Measurements from ENCODE around the gene GATA1.

The GATA1 gene

GRCh38 chrX:48752498-48752897 is 33.9 kb upstream of the GATA1 start:
- H3K79me2 ChIP-seq (ENCODE audit: insufficient read depth, low read length) = no peaks in the 10 kb centered on the region
- H3K4me3 ChIP-seq (ENCODE audit: low read depth, low read length, poor library complexity, severe bottlenecking) = no peak overlapping the region
- no peak overlapping the region for H3K9ac ChIP-seq (ENCODE audit: low read length)
- no peak overlapping the region for H3K4me2 ChIP-seq (ENCODE audit: low read length)
- H3F3A ChIP-seq (ENCODE audit: insufficient read depth, low read length) = no peaks in the 10 kb centered on the region
- no peaks in the 10 kb centered on the region for H4K20me1 ChIP-seq (ENCODE audit: insufficient read depth, low read length)
- H3K4me1 ChIP-seq (ENCODE audit: insufficient read depth, low read length, severe bottlenecking) = no peaks in the 10 kb centered on the region
- no peak overlapping the region for H2AFZ ChIP-seq (ENCODE audit: low read length)
- no peaks in the 10 kb centered on the region for H3K27me3 ChIP-seq (ENCODE audit: insufficient read depth, low read length)
- H3K27ac ChIP-seq (ENCODE audit: low read depth, low read length, poor library complexity, severe bottlenecking) = no peak overlapping the region
- H3K36me3 ChIP-seq (ENCODE audit: insufficient read depth, low read length) = no peaks in the 10 kb centered on the region
- no peaks in the 10 kb centered on the region for H3K9me2 ChIP-seq (ENCODE audit: low read depth, low read length)
- no peaks in the 10 kb centered on the region for H3K9me3 ChIP-seq (ENCODE audit: low read length)
- TF ChIP-seq EZH2 (IDR thresholded peaks at IDR 0.05; ENCODE audit: borderline replicate concordance, low read length) = no peak
- TF ChIP-seq CTCF (IDR thresholded peaks at IDR 0.05; ENCODE audit: low read length) = no peak

GRCh38 chrX:48753708-48754228 is 32.6 kb upstream of the GATA1 start:
- H2AFZ ChIP-seq (ENCODE audit: low read length) = no peak overlapping the region
- no peak for TF ChIP-seq EZH2 (IDR thresholded peaks at IDR 0.05; ENCODE audit: borderline replicate concordance, low read length)
- no peak for TF ChIP-seq CTCF (IDR thresholded peaks at IDR 0.05; ENCODE audit: low read length)
- no peak overlapping the region for H3K9ac ChIP-seq (ENCODE audit: low read length)
- no peaks in the 10 kb centered on the region for H3K27me3 ChIP-seq (ENCODE audit: insufficient read depth, low read length)
- H3K4me3 ChIP-seq (ENCODE audit: low read depth, low read length, poor library complexity, severe bottlenecking) = no peak overlapping the region
- no peaks in the 10 kb centered on the region for H3K36me3 ChIP-seq (ENCODE audit: insufficient read depth, low read length)
- no peaks in the 10 kb centered on the region for H3K9me2 ChIP-seq (ENCODE audit: low read depth, low read length)
- H3K9me3 ChIP-seq (ENCODE audit: low read length) = no peaks in the 10 kb centered on the region
- H3K27ac ChIP-seq (ENCODE audit: low read depth, low read length, poor library complexity, severe bottlenecking) = no peak overlapping the region
- no peaks in the 10 kb centered on the region for H3K4me1 ChIP-seq (ENCODE audit: insufficient read depth, low read length, severe bottlenecking)
- no peak overlapping the region for H3K4me2 ChIP-seq (ENCODE audit: low read length)
- H3K79me2 ChIP-seq (ENCODE audit: insufficient read depth, low read length) = no peaks in the 10 kb centered on the region
- H3F3A ChIP-seq (ENCODE audit: insufficient read depth, low read length) = no peaks in the 10 kb centered on the region
- H4K20me1 ChIP-seq (ENCODE audit: insufficient read depth, low read length) = no peaks in the 10 kb centered on the region

GRCh38 chrX:48754238-48754637 is 32.2 kb upstream of the GATA1 start:
- H3K9me2 ChIP-seq (ENCODE audit: low read depth, low read length) = no peaks in the 10 kb centered on the region
- H4K20me1 ChIP-seq (ENCODE audit: insufficient read depth, low read length) = no peaks in the 10 kb centered on the region
- no peaks in the 10 kb centered on the region for H3K9me3 ChIP-seq (ENCODE audit: low read length)
- H3K27me3 ChIP-seq (ENCODE audit: insufficient read depth, low read length) = no peaks in the 10 kb centered on the region
- H3K4me3 ChIP-seq (ENCODE audit: low read depth, low read length, poor library complexity, severe bottlenecking) = no peak overlapping the region
- no peaks in the 10 kb centered on the region for H3K36me3 ChIP-seq (ENCODE audit: insufficient read depth, low read length)
- no peak overlapping the region for H3K9ac ChIP-seq (ENCODE audit: low read length)
- no peaks in the 10 kb centered on the region for H3F3A ChIP-seq (ENCODE audit: insufficient read depth, low read length)
- H3K79me2 ChIP-seq (ENCODE audit: insufficient read depth, low read length) = no peaks in the 10 kb centered on the region
- TF ChIP-seq CTCF (IDR thresholded peaks at IDR 0.05; ENCODE audit: low read length) (no peak), EZH2 (IDR thresholded peaks at IDR 0.05; ENCODE audit: borderline replicate concordance, low read length) (no peak)
- no peak overlapping the region for H2AFZ ChIP-seq (ENCODE audit: low read length)
- no peak overlapping the region for H3K27ac ChIP-seq (ENCODE audit: low read depth, low read length, poor library complexity, severe bottlenecking)
- no peaks in the 10 kb centered on the region for H3K4me1 ChIP-seq (ENCODE audit: insufficient read depth, low read length, severe bottlenecking)
- H3K4me2 ChIP-seq (ENCODE audit: low read length) = no peak overlapping the region
